Activated CD8-positive, alpha-beta memory T cell treated with anti-CD3 and anti-CD28 coated beads for 48 hours (primary cell): ENCODE measurements around the gene MMP19.

Source experiments
- DNase-seq, 3 experiments: peaks; one replicate each; pipeline ENCODE4 v3.0.0-alpha.2; 2020; ENCODE audit warnings: low read depth in 2 of 3, low spot score in 2 of 3

MMP19 gene

DNA sequence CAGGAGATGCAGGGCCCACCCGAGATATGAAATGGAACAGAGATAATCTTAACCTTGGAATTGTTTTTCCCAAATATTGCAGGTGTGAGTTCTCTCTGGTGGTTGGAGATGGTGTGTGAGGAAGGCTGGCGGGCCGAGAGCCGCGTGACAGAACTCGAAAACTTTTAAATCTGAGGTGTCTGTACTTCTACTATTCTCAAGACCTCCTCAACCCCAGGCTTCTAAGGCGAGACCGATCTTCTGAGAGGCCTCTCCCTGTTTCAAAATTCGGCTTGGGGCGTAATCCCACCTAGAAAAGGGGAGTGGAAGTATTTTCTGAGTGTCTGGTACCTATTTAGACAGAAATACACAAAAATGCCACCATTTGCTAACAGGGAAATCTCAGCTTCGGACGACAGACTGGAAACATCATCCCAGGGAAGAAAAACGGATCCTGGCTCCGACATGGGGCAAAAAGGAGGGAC lies 25.8 kb downstream of the MMP19 start:
- DNase-seq: no peak

DNA sequence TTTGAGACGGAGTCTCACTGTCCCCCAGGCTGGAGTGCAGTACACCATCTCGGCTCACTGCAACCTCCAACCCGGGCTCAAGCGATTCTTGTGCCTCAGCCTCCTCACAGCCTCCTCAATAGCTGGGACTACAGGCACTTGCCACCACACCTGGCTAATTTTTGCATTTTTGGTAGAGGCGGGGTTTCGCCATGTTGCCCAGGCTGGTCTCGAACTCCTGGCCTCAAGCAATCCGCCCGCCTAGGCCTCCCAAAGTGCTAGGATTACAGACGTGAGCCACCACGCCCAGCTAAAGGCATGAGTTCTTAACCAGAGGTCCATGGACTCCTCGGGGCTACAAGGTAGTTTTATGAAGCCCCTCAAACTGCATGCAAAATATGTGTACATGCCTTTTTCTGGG lies 27.3 kb downstream of the MMP19 start:
- no peak for DNase-seq

DNA sequence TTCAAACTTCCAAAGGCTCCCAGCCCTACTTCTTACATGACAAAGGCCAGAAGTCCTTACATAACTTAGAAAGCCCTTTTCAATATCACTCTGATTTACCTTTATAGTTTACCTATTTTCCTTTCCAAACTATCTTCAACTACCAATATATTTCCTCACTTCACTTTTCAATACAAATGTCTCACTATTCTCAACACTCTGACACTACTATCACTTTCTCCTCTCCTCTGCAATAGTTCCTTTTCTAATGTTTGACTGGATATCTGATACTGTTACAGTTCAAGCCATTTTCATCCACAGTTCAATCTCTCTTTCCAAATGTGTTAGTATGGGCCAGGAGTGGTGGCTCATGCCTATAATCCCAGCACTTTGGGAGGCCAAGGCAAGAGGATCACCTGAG lies 28.5 kb downstream of the MMP19 start:
- no peak for DNase-seq

DNA sequence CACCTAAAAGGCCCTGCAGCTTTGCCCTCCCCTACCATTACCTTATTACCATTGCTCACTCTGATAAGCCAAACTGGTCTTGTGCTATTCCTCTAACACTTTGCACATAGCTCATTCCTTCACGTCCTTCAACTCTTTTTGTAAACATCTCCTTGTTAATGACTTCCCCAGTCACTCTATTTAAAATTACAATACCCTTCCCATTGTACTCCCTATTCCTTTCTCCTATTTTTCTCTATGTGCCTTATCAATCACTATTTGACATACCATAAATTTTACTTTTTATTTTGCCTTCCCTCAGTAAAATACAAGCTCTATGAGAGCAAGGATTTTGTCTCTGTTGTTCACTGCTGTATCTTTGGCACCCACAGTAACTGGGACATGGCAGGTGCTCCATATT lies 30.6 kb downstream of the MMP19 start:
- no peak for DNase-seq

DNA sequence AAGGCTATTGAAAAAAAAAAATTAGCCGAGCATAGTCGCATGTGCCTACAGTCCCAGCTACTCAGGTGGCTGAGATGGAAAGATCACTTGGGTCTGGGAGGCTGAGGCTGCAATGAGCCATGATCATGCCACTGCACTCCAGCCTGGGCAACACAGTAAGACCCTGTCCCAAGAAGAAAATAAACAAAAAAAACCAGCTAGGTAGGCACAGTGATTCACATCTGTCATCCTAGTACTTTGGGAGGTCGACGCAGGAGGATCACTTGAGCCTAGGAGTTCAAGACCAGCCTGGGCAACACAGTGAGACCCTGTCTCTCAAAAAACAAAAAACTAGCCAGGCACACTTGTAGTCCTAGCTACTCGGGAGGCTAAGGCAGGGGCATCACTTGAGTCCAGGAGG lies 33.5 kb downstream of the MMP19 start:
- no peak for DNase-seq

DNA sequence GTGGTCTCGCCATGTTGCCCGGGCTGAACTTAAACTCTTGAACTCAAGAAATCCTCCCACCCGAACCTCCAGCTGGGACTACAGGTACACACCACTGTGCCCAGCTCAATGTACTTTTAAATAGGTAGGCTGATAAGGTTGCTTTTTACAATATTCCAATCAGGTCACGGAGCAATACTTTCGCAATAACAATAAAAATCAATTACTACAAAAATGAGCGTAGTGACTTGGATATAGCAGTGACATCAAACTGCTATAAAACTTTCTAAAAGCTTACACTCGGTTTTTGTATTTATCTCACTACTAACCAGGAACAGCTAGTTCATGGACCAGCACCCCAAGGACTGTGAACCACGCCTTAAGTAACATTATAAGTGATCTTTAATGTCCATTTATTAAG lies 35.8 kb downstream of the MMP19 start:
- no peak for DNase-seq

- no peak for DNase-seq
These were observed 45.2 kb downstream of the MMP19 start for GRCh38 chr12:55797550-55797949.

GRCh38 chr12:55797068-55797467 lies 45.7 kb downstream of the MMP19 start:
- no peak for DNase-seq

DNA sequence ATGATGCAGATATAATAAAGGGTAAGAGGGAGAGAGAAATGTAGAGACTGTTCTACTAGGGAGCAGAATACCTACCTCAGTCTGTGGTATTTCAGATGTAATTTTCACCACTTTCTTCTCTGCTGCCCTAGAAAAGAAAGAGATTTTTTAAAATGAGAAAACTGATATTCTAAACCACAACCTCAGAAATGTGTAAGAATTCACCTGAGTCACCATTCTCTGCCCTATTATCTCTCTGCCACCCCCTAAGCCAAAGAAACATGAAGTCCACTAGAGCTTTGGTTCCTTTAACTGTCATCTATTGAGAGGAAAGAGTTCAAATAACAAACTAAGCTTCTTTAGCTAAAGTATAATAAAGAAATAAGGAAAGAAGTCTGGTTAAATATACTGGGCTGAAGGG lies 46.8 kb downstream of the MMP19 start:
- no peak for DNase-seq

DNA sequence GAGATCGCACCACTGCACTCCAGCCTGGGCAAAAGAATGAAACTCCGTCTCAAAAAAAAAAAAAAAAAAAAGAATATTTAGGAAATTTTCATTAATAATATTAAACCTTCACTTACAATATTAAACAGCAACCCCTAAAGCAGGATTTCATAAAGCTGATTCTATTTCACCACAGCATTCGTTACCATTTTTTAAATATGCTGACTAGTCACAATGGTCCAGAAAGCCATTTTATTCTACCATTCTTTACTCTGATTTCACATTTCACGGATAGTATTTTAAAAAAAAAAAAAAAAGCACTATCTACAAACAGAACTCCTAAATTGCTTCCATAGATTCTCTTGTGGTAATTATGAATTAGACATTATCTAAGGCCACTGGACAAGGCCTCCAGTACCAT lies 52.8 kb downstream of the MMP19 start:
- no peak for DNase-seq

- DNase-seq: no peak
These were observed 53.6 kb downstream of the MMP19 start for GRCh38 chr12:55789171-55789570.

GRCh38 chr12:55788546-55788945 lies 54.2 kb downstream of the MMP19 start:
- DNase-seq: no peak
